NB4 (cell line): ENCODE results near the gene CYP2D6.
"Not testable (repeated sequence)": the region's sequence is repeated elsewhere in the genome, so short reads cannot be mapped to it uniquely, and the experiment has no call there.

Source experiments
- DNase-seq: peaks from one replicate; pipeline ENCODE4 v3.0.0; 2010; ENCODE audit warnings: low read depth
- H3K4me3 ChIP-seq: one replicate; pipeline ENCODE4 v1.5.1; 2011; ENCODE audit warnings: mild to moderate bottlenecking, low read depth, low read length, moderate library complexity
- CTCF ChIP-seq: IDR thresholded peaks from one replicate; pipeline ENCODE4 v1.5.1; 2012; ENCODE audit warnings: low read depth, low read length
- MAX ChIP-seq: IDR thresholded peaks from 2 replicates; pipeline ENCODE4 v1.6.1; 2011; ENCODE audit warnings: low read depth, low read length
- MYC ChIP-seq: IDR thresholded peaks from 2 replicates; pipeline ENCODE4 v1.6.1; 2011; ENCODE audit warnings: low read depth, low read length
- POLR2A ChIP-seq: IDR thresholded peaks from 2 replicates; pipeline ENCODE4 v1.6.1; 2011; ENCODE audit warnings: mild to moderate bottlenecking; ENCODE audit not compliant: insufficient read length; ENCODE audit errors: extremely low read depth

Gene CYP2D6

GRCh38 chr22:42130639-42131431 lies at the start of gene CYP2D6:
Gene CYP2D6 (minus strand): TSS chr22:42130810. CDS start chr22:42130791, 19 bp downstream.
- DNase-seq, H3K4me3 ChIP-seq: not testable (repeated sequence)

GRCh38 chr22:42179616-42180015 lies 49.0 kb upstream of the CYP2D6 start:
- H3K4me3 ChIP-seq: no peak overlapping the region
- DNase-seq: no peak
- no peak for TF ChIP-seq MAX
- TF ChIP-seq MYC: no peak

- DNase-seq: no peak
- TF ChIP-seq MYC: no peak
- TF ChIP-seq CTCF: no peak
- TF ChIP-seq MAX: no peak
- no peak for TF ChIP-seq POLR2A
- H3K4me3 ChIP-seq: no peak overlapping the region
Observed at GRCh38 chr22:42178910-42179519, 48.4 kb upstream of the CYP2D6 start.

GRCh38 chr22:42177891-42178336 lies 47.3 kb upstream of the CYP2D6 start:
- DNase-seq: no peak
- H3K4me3 ChIP-seq: no peak overlapping the region
- TF ChIP-seq MYC (no peak), POLR2A (no peak), CTCF (no peak), MAX (no peak)

- TF ChIP-seq MAX (no peak), CTCF (no peak), MYC (no peak), POLR2A (no peak)
- no peak overlapping the region for H3K4me3 ChIP-seq
- no peak for DNase-seq
Observed at GRCh38 chr22:42176255-42176915, 45.8 kb upstream of the CYP2D6 start.

GRCh38 chr22:42174062-42174461 lies 43.5 kb upstream of the CYP2D6 start:
- H3K4me3 ChIP-seq: no peak overlapping the region
- TF ChIP-seq POLR2A (no peak), MAX (no peak)
- peak; percentile 21 for DNase-seq
